Sciatic nerve (tissue), 2 donors: ENCODE results near the gene SLC5A8. TPM values are rescaled to one million over a fixed set of nuclear protein-coding genes. Genes with fewer than 3 reads are reported as not detected.

Source experiments
- ATAC-seq: fragments of 200-7000 bp; cut with Tn5 transposase; one replicate; pipeline ENCODE4 v1.9.1; 2020; ENCODE audit warnings: mild to moderate bottlenecking, moderate library complexity
- DNase-seq: peaks from one replicate; pipeline ENCODE4 v3.0.0-alpha.2; 2020; ENCODE audit warnings: low spot score
- intact Hi-C: fragments of 100-400 bp; cut with DNase I; formaldehyde crosslinking; loops from one replicate; pipeline ENCODE4 v1.14.2; 2022
- total RNA-seq: library from RNA; stranded (reverse); fragmentation: NEBNext Ultra II Directional; extraction: Animal tissue kit (Norgen Biotek cat#: 25700); gene quantifications from one replicate; pipeline ENCODE4 v1.2.1, GENCODE V29; 2021
- donor health status: DM: no; HTN: no; CAD: no.
- donor health status: DM: no; HTN: no; CAD: no.

Gene SLC5A8, protein sequence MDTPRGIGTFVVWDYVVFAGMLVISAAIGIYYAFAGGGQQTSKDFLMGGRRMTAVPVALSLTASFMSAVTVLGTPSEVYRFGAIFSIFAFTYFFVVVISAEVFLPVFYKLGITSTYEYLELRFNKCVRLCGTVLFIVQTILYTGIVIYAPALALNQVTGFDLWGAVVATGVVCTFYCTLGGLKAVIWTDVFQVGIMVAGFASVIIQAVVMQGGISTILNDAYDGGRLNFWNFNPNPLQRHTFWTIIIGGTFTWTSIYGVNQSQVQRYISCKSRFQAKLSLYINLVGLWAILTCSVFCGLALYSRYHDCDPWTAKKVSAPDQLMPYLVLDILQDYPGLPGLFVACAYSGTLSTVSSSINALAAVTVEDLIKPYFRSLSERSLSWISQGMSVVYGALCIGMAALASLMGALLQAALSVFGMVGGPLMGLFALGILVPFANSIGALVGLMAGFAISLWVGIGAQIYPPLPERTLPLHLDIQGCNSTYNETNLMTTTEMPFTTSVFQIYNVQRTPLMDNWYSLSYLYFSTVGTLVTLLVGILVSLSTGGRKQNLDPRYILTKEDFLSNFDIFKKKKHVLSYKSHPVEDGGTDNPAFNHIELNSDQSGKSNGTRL
- total RNA-seq, result not detected

DNA sequence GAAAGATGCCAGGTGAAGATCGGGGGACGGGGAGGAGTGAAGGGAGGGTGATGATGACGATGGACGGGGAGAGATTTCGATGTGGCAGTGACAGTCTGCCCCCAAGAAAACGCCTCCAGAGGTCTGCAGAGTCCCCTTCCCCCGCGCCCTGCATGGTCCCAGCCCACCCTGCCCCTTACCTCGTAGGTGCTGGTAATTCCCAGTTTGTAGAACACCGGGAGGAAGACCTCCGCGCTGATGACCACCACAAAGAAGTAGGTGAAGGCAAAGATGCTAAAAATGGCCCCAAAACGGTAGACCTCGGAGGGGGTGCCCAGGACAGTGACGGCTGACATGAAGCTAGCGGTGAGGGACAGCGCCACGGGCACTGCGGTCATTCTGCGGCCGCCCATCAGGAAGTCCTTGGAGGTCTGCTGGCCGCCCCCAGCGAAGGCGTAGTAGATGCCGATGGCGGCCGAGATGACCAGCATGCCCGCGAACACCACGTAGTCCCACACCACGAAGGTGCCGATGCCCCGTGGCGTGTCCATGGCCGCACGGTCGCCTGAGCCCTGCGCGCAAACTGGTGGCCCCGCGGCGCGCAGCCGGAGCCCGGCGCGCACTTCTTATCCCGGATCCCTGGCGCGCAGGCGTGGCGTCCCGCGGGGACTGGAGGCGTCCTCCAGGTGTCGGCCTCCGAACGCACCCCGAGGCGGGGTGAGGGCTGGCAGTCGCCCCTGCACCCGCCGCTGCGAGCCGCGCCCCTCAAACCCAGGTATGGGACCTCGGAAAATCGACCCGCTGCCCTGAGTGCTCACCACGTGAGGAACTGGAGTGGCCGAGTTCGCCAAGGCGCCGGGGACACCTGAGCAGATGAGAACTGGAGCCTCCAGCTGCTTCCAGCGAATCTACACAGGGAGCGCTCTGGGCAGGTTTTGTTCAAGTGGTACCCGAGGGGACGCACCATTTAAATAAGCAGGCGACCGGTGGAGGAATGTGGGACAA lies at the start of gene SLC5A8:
Gene SLC5A8 (minus strand): TSS at position 920 of the 984 bp plus-strand sequence. CDS start 390 bp downstream, at position 530.
- DNase-seq (no peak), ATAC-seq (no peak)
- intact Hi-C loops, result no loop called here

DNA sequence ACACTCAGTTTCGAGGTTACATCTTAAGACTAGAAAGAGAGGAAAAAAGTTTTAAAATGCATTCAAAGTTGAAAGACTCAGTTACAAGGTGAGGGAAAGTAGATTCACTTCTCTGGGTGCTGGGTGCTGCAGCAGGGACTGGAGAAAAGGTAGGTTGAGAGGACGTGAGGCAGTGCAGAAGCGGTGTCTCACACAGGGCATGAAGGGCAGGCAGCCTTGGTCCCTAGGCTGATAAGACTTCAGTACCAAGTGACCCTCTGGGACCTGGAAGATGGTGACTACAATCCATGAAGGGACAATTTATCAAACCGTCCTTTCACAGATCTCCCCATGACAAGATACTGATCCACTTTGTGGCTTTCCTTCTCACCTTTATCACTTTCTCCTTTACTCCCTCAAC lies 47.3 kb upstream of the SLC5A8 start:
- ATAC-seq (no peak), DNase-seq (no peak)
- intact Hi-C loops, result no loop called here

DNA sequence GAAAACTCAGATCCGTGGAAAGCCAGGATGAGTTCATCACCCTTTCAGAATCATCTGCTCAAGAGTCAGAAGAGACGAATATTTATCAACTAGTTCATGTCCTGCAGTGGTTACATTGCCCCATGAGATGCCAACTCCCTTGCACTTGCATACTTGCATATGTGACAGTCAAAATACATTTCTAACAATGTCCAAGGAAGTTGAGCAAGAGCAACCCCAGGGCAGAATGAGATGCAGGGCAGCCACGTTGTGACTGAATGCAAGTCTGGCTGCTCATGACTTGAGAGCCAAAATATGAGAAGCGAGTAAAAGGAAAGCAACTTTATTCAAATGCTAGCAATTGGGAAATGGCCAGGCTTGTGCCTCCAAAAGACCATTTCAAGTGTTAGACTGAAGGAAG lies 46.2 kb upstream of the SLC5A8 start:
- ATAC-seq (no peak), DNase-seq (no peak)
- intact Hi-C loops, result no loop called here

DNA sequence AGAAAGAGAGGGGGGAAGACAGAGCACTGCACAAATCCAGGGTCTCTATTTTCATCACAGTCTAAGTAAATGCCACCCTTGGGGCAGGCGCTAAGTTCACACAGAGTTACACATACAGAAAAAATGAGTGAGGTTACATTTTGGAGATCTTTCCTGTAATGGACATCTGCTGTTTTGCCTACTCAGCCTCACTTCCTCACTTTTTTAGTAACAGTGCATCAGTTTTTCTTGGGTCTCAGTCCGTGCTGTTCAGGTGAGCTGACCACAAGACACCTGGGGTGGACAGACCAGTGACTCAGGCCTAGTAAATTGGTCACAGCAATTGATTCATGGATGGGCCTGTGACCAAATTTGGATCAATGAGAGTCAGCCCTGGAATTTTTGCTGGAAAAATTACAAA lies 33.6 kb upstream of the SLC5A8 start:
- DNase-seq, result no peak
- intact Hi-C loops, result no loop called here
- ATAC-seq, result no peak

DNA sequence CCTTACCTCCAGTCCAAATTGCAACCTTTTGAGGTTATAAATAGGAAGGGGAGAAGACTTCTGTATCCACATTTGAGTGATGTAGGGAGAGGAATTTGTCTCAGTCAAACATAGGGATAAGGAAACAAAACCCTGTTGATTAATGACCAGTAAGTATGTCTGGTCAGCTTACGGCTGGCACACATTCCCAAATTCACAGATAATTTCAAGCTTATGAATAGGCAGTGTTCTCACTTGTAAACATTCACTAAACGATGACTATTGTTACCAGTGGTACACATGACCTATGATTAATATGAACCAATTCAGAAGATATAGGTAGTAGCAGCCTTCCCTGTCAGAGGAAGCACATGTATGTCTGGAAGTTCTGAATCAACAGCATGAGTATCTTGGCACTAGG lies 33.0 kb upstream of the SLC5A8 start:
- ATAC-seq (no peak), DNase-seq (no peak)
- intact Hi-C loops, result no loop called here

DNA sequence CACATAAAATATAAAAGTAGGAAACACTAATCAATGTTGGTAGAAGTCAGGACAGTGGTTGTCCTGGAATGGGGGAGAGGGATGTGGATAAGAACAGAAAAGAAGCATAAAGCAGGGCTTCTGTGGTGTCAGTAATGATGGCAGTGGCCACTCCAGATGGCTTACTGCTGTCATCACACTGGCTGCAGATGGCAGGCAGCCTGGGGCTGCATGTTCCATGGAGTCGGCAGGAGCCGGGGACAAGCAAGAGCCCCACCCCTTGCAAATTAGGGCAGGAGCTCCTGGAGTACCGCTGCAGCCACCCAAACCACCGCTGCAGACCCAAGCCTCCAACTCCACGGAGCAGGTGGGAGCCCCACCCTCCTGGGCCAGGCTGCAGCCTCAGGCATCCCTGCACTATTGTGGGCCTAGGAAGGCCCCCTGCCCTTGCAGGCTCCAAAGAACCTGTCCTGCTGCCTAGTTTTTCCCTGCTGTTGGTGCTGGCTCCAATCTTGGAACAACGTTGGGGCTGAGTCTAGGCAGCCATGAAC lies 28.8 kb upstream of the SLC5A8 start:
- ATAC-seq, result no peak
- DNase-seq, result no peak
- intact Hi-C loops, result no loop called here

DNA sequence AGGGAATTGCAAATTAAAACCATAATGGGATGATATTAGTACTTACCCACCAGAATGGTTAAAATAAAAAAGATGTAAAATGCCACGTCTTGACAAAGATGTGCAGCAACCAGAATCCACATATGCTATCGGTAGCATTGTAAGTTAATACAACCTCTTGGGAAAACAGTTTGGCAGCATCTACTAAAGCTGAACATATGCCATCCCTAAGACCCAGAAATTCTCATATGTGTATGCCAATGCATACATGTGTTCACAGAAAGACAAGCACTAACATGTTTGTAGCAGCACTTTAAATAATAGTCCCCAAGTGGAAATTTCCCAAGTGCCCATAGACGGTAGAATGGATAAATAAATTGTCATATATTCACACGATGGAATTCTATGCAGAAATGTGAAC lies 28.3 kb upstream of the SLC5A8 start:
- intact Hi-C loops, result no loop called here
- no peak for DNase-seq
- ATAC-seq, result no peak

DNA sequence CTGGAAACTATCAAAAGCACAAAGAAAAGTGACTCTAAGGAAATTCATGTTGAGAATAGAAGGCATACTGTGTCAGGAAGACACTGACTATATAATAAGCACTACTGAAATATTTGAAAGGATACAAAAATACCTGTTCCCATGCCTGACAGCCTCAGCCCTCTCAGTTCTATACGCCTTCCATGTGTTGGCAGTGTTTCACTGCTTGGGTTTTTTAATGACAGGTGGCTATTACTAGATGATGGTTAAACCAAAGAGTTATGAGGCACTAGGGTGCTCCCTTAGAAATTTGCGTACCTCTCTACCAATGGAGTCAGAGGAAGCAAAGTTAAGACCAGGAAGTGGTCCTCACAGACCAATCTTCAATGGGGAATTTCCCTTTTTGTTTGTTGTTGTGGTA lies 25.6 kb upstream of the SLC5A8 start:
- ATAC-seq (no peak), DNase-seq (no peak)
- intact Hi-C loops, result no loop called here

DNA sequence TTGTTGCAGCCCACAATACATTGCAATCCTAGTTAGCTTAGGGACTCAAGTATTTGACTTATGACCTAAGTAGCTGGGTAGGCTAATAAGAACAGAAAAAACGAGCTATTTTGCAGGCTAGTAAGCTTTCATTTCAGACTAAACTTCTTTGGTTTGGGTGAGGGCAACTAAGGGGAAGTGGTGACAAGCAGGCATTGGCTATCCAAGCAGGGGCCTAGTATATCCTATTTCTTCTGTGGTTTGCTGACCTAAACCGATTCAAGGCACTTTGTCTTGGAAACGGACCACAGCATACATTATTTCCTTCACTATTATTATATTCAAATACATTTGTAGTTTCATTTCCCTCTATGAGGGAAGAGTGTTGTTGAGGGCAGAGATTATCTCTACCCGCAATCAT lies 21.6 kb upstream of the SLC5A8 start:
- no peak for ATAC-seq
- intact Hi-C loops, result no loop called here
- no peak for DNase-seq

DNA sequence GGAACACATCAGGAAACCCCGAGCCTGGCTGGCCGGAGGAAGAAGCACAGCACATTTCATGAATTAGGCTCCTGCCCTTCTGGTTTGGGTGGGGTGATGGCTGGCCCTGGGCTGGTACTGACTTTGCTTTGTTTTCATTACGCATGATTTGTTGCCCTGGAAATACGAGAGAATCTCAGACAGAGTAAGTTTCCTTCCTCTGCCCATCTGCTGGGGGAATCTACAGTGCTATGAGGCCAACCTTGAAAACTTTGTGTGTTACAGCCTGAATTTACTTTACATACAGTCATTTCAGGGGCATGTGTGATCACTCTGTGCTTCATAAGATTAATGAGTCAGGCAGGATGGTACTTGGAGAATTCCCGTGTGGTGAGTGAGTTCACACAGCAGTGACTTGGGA lies 20.5 kb upstream of the SLC5A8 start:
- DNase-seq (no peak), ATAC-seq (no peak)
- intact Hi-C loops, result no loop called here

DNA sequence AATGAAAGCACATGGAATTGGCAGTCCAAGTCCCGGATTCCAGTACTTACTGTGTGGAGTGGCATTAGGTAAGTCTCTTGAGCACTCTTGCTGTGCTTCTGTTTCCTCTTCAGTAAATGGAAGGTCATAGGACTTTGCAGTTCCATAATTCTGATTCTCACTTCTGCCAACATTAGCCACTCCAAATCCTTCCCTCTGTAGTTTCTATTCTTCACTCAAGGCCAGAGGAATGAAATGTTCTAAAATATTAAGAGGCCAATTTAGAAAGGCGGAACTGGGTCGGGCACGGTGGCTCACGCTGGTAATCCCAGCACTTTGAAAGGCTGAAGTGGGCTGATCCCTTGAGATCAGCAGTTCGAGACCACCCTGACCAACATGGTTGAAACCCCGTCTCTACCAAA lies 19.8 kb upstream of the SLC5A8 start:
- intact Hi-C loops, result no loop called here
- DNase-seq, result no peak
- ATAC-seq, result peak; percentile 26

DNA sequence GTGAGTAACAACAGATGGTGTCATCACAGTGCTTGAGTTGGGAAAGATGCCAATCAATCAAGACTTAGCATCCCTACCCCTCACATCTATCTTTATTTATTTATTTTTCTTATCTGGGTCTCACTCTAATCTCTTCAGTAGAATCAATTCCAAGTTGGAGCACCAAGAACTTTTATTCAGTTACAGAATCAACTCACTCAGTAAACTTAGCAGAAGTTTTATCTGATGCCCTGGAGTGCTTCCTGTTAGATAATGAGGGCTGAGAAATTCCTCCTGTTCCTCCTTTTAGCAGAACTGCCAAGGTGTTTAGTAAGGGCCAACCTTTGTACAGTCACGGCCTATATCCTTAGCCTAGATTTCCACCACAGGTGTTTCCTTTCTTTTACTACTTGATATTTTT lies 11.3 kb upstream of the SLC5A8 start:
- ATAC-seq, result no peak
- intact Hi-C loops, result no loop called here
- no peak for DNase-seq

DNA sequence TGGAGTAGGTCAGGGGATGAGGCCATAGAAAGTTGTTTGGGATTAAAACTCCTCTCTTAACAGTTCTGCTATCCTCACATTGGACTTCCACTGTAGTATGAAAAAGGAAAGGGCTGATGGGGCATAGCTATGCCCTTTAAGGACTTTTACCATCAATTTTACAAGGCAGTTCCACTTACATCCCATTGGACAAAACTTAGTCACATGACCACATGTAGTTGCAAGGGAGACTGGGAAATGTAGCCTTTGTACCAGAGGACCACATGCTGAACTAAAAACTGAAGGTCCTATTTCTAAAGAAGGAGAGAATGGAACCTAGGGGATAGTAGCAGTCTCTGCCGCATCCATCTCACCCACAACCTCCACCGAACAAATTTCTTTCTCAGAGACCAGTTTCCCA lies 6.8 kb upstream of the SLC5A8 start:
- no peak for ATAC-seq
- DNase-seq, result no peak
- intact Hi-C loops, result no loop called here

DNA sequence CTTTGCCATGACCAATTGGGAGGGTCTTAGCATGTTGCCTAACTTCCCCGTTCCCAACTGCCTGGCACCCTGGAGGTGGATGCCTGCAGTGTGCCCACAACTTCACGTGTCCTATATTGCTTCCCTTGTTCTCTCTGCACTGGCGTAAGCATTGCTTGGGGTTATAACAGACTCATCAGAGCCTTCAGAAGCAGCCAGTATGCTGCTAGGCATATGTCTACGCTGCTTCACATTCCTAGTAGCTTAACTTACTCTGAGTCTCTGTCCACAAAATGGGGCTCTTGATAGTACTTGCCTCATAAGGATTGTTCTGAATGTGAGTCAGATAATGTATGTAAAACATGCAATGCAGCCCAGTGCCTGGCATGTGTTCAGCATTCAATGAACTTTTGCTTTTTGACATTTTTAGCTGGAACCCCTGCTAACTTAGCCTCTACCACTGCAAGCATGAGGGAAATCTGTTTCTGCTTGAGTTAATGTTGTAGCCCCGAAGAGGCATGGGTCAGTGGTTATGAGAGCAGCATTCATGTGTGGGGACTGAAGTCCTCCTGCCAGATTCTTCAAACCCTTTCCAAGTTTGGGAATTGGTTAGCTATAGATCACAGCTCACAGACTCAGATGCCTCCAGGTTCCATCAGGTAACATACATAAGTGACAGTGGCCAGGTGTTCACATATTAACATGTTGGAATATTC lies 2.8 kb downstream of the SLC5A8 start:
- intact Hi-C loops, result no loop called here
- DNase-seq, result no peak
- no peak for ATAC-seq

DNA sequence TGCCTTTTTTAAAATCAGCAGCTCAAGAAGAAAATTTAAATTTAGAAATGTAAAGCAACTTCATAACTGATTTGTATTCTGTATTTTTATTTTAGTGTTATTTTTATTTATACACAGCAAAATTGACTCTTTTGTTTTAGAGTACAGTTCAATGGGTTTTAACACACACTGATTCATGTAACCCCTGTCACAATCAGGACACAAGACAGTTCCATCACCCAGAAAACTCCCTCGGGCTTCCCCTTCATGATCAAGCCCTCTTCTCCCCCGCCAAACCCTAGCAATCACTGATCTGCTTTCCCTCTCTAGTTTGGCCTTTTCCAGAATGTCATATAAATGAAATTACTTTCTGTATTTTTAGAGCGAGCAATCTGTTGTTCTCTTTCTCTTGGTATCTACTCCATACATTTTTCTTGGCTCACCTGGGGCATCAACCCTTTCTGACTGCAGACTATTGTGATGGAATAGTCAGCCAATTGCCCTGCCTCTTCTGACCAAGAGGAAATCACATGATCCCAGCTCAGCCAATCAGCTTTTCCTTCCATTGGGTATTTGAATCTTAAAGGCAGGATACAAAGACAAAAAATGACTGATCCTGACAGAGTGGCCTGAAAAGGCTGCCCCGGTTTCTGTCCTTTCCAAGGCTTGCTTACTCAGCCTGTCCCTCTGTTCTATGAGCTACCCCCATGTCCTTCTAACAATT lies 5.3 kb downstream of the SLC5A8 start:
- intact Hi-C loops, result no loop called here
- DNase-seq (no peak), ATAC-seq (no peak)

DNA sequence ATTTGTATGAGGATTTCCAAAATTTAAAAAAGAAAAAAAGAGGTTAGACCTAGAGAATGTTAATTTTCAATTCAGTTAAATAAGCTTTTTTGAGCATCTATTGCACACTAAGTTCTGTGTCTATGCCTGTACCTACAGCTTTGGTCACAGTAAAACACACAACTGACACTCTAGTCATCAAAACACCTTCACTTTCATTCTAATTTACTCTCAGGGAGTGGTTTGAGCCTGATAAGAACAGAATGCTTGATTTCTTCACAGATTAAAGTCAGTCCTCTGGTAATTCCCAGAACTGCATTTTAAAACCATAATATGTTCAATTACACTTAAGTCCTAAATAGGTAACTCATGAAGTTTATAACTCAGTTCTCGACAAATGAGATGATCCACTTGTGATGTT lies 9.2 kb downstream of the SLC5A8 start:
- DNase-seq, result no peak
- no peak for ATAC-seq
- intact Hi-C loops, result no loop called here

DNA sequence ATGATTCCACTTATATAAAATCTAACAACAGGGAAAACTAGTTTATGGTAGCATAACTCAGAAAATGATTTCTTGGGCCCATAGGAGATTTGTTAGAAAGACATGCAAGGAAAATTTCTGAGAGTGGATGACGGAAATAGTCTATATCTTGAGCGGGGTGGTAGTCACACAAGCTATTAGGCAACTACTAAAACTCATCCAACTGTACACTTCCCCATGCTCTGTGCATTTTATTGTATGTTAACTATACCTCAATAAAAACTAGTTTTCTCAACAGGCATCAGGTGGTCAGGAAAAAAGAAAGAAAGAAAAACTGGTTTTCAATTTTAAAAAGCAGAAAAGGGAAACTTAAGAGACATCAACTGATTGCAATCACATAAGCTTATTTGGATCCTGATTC lies 9.9 kb downstream of the SLC5A8 start:
- no peak for DNase-seq
- intact Hi-C loops, result no loop called here
- no peak for ATAC-seq

DNA sequence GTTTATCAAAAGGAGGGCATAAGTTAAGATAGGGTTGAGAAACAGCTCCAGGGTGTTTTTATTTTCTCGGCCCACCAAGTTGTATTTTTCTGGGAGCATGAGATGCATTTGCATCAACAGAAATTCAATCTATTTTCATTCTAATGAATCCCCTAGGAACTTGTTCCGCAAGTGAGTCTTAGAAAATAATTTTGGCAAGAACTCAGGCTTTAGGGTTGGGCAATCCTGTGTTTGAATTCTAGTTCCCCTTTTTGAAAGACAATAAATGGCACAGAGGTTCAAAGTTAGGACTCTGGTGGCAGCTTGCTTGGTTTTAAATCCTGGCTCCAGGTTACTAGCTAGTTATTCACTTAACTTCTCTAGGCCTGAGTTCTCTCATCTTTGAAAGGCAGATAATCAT lies 23.7 kb downstream of the SLC5A8 start:
- intact Hi-C loops, result no loop called here
- no peak for DNase-seq
- ATAC-seq, result no peak
